Measurements from ENCODE around the gene GABRB2.

GABRB2 gene

GRCh38 chr5:161562446-161562845, 15.9 kb upstream of the GABRB2 start:
- H3K9ac ChIP-seq (ENCODE audit: low read length) = no peak overlapping the region
- peaks cover 5% of the 10 kb centered on the region for H3K4me1 ChIP-seq (ENCODE audit: control insufficient read depth, low read depth, low read length)
- WGBS (ENCODE audit: extremely low coverage, insufficient coverage, low lambda C conversion rate) = no CpG with 5 or more reads among the region's 2 CpGs

GRCh38 chr5:161549106-161549505, 2.6 kb upstream of the GABRB2 start:
- no peak overlapping the region for H4K5ac ChIP-seq (ENCODE audit: low read length)
- H3K4me2 ChIP-seq (ENCODE audit: low read length) = peak overlapping the region; percentile 93
- no peaks in the 10 kb centered on the region for H3K27me3 ChIP-seq (ENCODE audit: insufficient read depth, low read length, poor library complexity)
- H2BK120ac ChIP-seq (ENCODE audit: low read depth, low read length) = no peak overlapping the region
- H3K79me1 ChIP-seq (ENCODE audit: low read length) = no peaks in the 10 kb centered on the region
- no peak overlapping the region for H3K4ac ChIP-seq (ENCODE audit: low read depth, low read length)
- DNase-seq = no peak
- H3K4me1 ChIP-seq (ENCODE audit: control insufficient read depth, low read depth, low read length) = peaks cover 8% of the 10 kb centered on the region
- H3K56ac ChIP-seq (ENCODE audit: low read length) = peak overlapping the region; percentile 74
- H3K9ac ChIP-seq (ENCODE audit: low read length) = peak overlapping the region; percentile 65
- H3K79me2 ChIP-seq (ENCODE audit: control insufficient read depth, insufficient read depth, low read length) = no peaks in the 10 kb centered on the region
- H3K36me3 ChIP-seq (ENCODE audit: control insufficient read depth, insufficient read depth, low read length) = no peaks in the 10 kb centered on the region
- no peak overlapping the region for H3K18ac ChIP-seq (ENCODE audit: low read length)
- H3K27ac ChIP-seq (ENCODE audit: low read depth, low read length) = no peak overlapping the region
- peak overlapping the region; percentile 39 for H3K4me3 ChIP-seq (ENCODE audit: low read length)
- no peak overlapping the region for H2BK15ac ChIP-seq (replicated peaks; ENCODE audit: low read depth)
- H4K8ac ChIP-seq (ENCODE audit: low read depth, low read length) = no peak overlapping the region
- H3K23ac ChIP-seq (ENCODE audit: low read length) = no peak overlapping the region
- no peak overlapping the region for H2BK5ac ChIP-seq (ENCODE audit: low read length)
- no peak overlapping the region for H2AK5ac ChIP-seq (ENCODE audit: low read length)
- no CpG with 5 or more reads among the region's 15 CpGs for WGBS (ENCODE audit: extremely low coverage, insufficient coverage, low lambda C conversion rate)

More at GRCh38 chr5:161562446-161562845, 15.9 kb upstream of the GABRB2 start:
- H2BK15ac ChIP-seq (replicated peaks; ENCODE audit: low read depth) = no peak overlapping the region
- H3K79me2 ChIP-seq (ENCODE audit: control insufficient read depth, insufficient read depth, low read length) = no peaks in the 10 kb centered on the region
- H3K56ac ChIP-seq (ENCODE audit: low read length) = no peak overlapping the region
- no peak overlapping the region for H3K4me2 ChIP-seq (ENCODE audit: low read length)
- H3K23ac ChIP-seq (ENCODE audit: low read length) = no peak overlapping the region
- no peaks in the 10 kb centered on the region for H3K27me3 ChIP-seq (ENCODE audit: insufficient read depth, low read length, poor library complexity)
- H4K5ac ChIP-seq (ENCODE audit: low read length) = no peak overlapping the region
- no peaks in the 10 kb centered on the region for H3K36me3 ChIP-seq (ENCODE audit: control insufficient read depth, insufficient read depth, low read length)
- H3K18ac ChIP-seq (ENCODE audit: low read length) = no peak overlapping the region
- DNase-seq = no peak
- H3K27ac ChIP-seq (ENCODE audit: low read depth, low read length) = no peak overlapping the region
- H2BK5ac ChIP-seq (ENCODE audit: low read length) = peak overlapping the region; percentile 56
- no peak overlapping the region for H2AK5ac ChIP-seq (ENCODE audit: low read length)
- H4K8ac ChIP-seq (ENCODE audit: low read depth, low read length) = no peak overlapping the region
- H3K4ac ChIP-seq (ENCODE audit: low read depth, low read length) = peak overlapping the region; percentile 16
- peak overlapping the region; percentile 88 for H2BK120ac ChIP-seq (ENCODE audit: low read depth, low read length)
- no peaks in the 10 kb centered on the region for H3K79me1 ChIP-seq (ENCODE audit: low read length)
- no peak overlapping the region for H3K4me3 ChIP-seq (ENCODE audit: low read length)

- Histone ChIP-seq H2BK120ac (ENCODE audit: low read depth, low read length) (no peak overlapping the region), H3K4ac (ENCODE audit: low read depth, low read length) (no peak overlapping the region), H3K56ac (ENCODE audit: low read length) (peak overlapping the region; percentile 93), H3K36me3 (ENCODE audit: control insufficient read depth, insufficient read depth, low read length) (no peaks in the 10 kb centered on the region), H2AK5ac (ENCODE audit: low read length) (no peak overlapping the region), H3K27ac (ENCODE audit: low read depth, low read length) (no peak overlapping the region), H3K79me1 (ENCODE audit: low read length) (no peaks in the 10 kb centered on the region), H4K5ac (ENCODE audit: low read length) (no peak overlapping the region), H3K79me2 (ENCODE audit: control insufficient read depth, insufficient read depth, low read length) (no peaks in the 10 kb centered on the region), H3K18ac (ENCODE audit: low read length) (peak overlapping the region; percentile 13), H2BK5ac (ENCODE audit: low read length) (no peak overlapping the region), H3K23ac (ENCODE audit: low read length) (peak overlapping the region; percentile 30), H3K4me3 (ENCODE audit: low read length) (peak overlapping the region; percentile 39), H3K27me3 (ENCODE audit: insufficient read depth, low read length, poor library complexity) (no peaks in the 10 kb centered on the region), H4K8ac (ENCODE audit: low read depth, low read length) (no peak overlapping the region), H2BK15ac (replicated peaks; ENCODE audit: low read depth) (no peak overlapping the region), H3K4me1 (ENCODE audit: control insufficient read depth, low read depth, low read length) (peaks cover 8% of the 10 kb centered on the region), H3K9ac (ENCODE audit: low read length) (peak overlapping the region; percentile 65), H3K4me2 (ENCODE audit: low read length) (peak overlapping the region; percentile 93)
- peak; percentile 60 for DNase-seq
- WGBS (ENCODE audit: extremely low coverage, insufficient coverage, low lambda C conversion rate) = no CpG with 5 or more reads among the region's 32 CpGs
Observed at GRCh38 chr5:161548487-161549094, 2.1 kb upstream of the GABRB2 start.

GRCh38 chr5:161547738-161548486, 1.4 kb upstream of the GABRB2 start:
- Histone ChIP-seq H3K36me3 (ENCODE audit: control insufficient read depth, insufficient read depth, low read length) (no peaks in the 10 kb centered on the region), H2AK5ac (ENCODE audit: low read length) (no peak overlapping the region), H4K5ac (ENCODE audit: low read length) (no peak overlapping the region), H4K8ac (ENCODE audit: low read depth, low read length) (no peak overlapping the region), H3K4me2 (ENCODE audit: low read length) (peak overlapping the region; percentile 93), H2BK15ac (replicated peaks; ENCODE audit: low read depth) (no peak overlapping the region), H3K23ac (ENCODE audit: low read length) (no peak overlapping the region), H3K79me1 (ENCODE audit: low read length) (no peaks in the 10 kb centered on the region), H3K27ac (ENCODE audit: low read depth, low read length) (peak overlapping the region; percentile 23), H3K18ac (ENCODE audit: low read length) (peak overlapping the region; percentile 42), H3K27me3 (ENCODE audit: insufficient read depth, low read length, poor library complexity) (no peaks in the 10 kb centered on the region), H3K56ac (ENCODE audit: low read length) (peak overlapping the region; percentile 93), H3K4me3 (ENCODE audit: low read length) (peak overlapping the region; percentile 73), H3K4ac (ENCODE audit: low read depth, low read length) (no peak overlapping the region), H3K79me2 (ENCODE audit: control insufficient read depth, insufficient read depth, low read length) (no peaks in the 10 kb centered on the region), H2BK120ac (ENCODE audit: low read depth, low read length) (no peak overlapping the region), H3K9ac (ENCODE audit: low read length) (peak overlapping the region; percentile 85), H2BK5ac (ENCODE audit: low read length) (no peak overlapping the region), H3K4me1 (ENCODE audit: control insufficient read depth, low read depth, low read length) (peaks cover 8% of the 10 kb centered on the region)
- peak; percentile 45 for DNase-seq
- WGBS (ENCODE audit: extremely low coverage, insufficient coverage, low lambda C conversion rate) = no CpG with 5 or more reads among the region's 64 CpGs

GRCh38 chr5:161547406-161547737, 847 bp upstream of the GABRB2 start:
- Histone ChIP-seq H4K5ac (ENCODE audit: low read length) (no peak overlapping the region), H3K56ac (ENCODE audit: low read length) (peak overlapping the region; percentile 93), H2BK15ac (replicated peaks; ENCODE audit: low read depth) (no peak overlapping the region), H3K36me3 (ENCODE audit: control insufficient read depth, insufficient read depth, low read length) (no peaks in the 10 kb centered on the region), H3K79me2 (ENCODE audit: control insufficient read depth, insufficient read depth, low read length) (no peaks in the 10 kb centered on the region), H3K4me3 (ENCODE audit: low read length) (peak overlapping the region; percentile 73), H2BK5ac (ENCODE audit: low read length) (no peak overlapping the region), H3K27me3 (ENCODE audit: insufficient read depth, low read length, poor library complexity) (no peaks in the 10 kb centered on the region), H3K4me1 (ENCODE audit: control insufficient read depth, low read depth, low read length) (peaks cover 8% of the 10 kb centered on the region), H3K79me1 (ENCODE audit: low read length) (no peaks in the 10 kb centered on the region), H2AK5ac (ENCODE audit: low read length) (no peak overlapping the region), H3K18ac (ENCODE audit: low read length) (peak overlapping the region; percentile 42), H3K9ac (ENCODE audit: low read length) (peak overlapping the region; percentile 85), H3K4ac (ENCODE audit: low read depth, low read length) (no peak overlapping the region), H3K23ac (ENCODE audit: low read length) (no peak overlapping the region), H3K27ac (ENCODE audit: low read depth, low read length) (peak overlapping the region; percentile 23), H3K4me2 (ENCODE audit: low read length) (peak overlapping the region; percentile 93), H2BK120ac (ENCODE audit: low read depth, low read length) (no peak overlapping the region), H4K8ac (ENCODE audit: low read depth, low read length) (no peak overlapping the region)
- WGBS (ENCODE audit: extremely low coverage, insufficient coverage, low lambda C conversion rate) = no CpG with 5 or more reads among the region's 17 CpGs
- DNase-seq = peak; percentile 23
